Measurements from ENCODE around the gene ATP8B3. TPM values are rescaled to one million over a fixed set of nuclear protein-coding genes. Genes with fewer than 3 reads are reported as not detected.

The ATP8B3 gene
- total and polyA plus RNA-seq, 2 of the 13 experiments (the other 11 are each of a cell fraction or from before 2014, with no cell fraction given), result 2.6 to 5.9 TPM

DNA sequence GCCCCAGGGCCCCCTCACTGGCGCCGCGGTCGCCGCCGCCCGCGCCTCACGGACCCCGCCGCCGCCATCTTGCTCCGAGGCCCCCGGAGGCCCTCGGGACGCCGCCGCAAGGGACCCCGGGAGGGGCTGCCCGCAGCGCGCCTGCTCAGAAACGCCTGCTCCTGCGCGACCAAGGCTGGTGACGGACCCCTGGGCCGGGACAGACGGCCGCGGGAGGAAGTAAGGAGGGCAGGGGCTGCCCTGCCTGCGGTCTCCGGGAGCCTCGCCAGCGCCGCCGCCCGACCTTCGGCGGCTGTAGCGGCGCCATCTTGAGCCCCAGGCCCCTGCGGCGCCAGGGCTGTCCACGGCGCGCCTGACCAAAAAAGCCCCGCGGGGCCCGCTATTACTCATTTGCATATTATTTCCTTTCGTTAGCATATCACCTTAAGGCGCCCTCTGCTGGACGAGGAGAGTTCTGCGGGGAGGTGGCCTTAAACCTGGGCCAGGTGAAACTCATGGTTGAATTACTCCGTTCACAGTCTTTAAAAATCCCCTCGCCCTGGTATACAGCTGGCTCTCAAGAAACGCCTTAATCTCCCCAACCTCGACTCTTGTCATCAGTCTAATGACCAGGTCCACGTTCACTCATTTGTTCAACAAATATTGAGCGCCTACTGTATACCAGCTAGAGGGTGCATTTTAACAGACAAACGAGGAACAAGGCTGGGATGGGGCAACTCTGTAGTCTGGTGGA lies 36.5 kb upstream of the ATP8B3 start, which contains the start of gene REXO1 (continued):
- no peak for TF ChIP-seq ZNF160 (CRISPR knock-in tag; IDR thresholded peaks at IDR 0.05)
- 0 out of 2 replicates have a peak, but pooled peaks have one; percentile 26 for TF ChIP-seq SRF (IDR thresholded peaks at IDR 0.05; ENCODE audit: low read depth, low read length)
- TF ChIP-seq, protein P1, sequence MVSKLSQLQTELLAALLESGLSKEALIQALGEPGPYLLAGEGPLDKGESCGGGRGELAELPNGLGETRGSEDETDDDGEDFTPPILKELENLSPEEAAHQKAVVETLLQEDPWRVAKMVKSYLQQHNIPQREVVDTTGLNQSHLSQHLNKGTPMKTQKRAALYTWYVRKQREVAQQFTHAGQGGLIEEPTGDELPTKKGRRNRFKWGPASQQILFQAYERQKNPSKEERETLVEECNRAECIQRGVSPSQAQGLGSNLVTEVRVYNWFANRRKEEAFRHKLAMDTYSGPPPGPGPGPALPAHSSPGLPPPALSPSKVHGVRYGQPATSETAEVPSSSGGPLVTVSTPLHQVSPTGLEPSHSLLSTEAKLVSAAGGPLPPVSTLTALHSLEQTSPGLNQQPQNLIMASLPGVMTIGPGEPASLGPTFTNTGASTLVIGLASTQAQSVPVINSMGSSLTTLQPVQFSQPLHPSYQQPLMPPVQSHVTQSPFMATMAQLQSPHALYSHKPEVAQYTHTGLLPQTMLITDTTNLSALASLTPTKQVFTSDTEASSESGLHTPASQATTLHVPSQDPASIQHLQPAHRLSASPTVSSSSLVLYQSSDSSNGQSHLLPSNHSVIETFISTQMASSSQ (IDR thresholded peaks at IDR 0.05; ENCODE audit: low read depth), result no peak
- TF ChIP-seq, protein P1 (CRISPR knock-in tag; IDR thresholded peaks at IDR 0.05; ENCODE audit: borderline replicate concordance), result no peak
- TF ChIP-seq, protein P2, sequence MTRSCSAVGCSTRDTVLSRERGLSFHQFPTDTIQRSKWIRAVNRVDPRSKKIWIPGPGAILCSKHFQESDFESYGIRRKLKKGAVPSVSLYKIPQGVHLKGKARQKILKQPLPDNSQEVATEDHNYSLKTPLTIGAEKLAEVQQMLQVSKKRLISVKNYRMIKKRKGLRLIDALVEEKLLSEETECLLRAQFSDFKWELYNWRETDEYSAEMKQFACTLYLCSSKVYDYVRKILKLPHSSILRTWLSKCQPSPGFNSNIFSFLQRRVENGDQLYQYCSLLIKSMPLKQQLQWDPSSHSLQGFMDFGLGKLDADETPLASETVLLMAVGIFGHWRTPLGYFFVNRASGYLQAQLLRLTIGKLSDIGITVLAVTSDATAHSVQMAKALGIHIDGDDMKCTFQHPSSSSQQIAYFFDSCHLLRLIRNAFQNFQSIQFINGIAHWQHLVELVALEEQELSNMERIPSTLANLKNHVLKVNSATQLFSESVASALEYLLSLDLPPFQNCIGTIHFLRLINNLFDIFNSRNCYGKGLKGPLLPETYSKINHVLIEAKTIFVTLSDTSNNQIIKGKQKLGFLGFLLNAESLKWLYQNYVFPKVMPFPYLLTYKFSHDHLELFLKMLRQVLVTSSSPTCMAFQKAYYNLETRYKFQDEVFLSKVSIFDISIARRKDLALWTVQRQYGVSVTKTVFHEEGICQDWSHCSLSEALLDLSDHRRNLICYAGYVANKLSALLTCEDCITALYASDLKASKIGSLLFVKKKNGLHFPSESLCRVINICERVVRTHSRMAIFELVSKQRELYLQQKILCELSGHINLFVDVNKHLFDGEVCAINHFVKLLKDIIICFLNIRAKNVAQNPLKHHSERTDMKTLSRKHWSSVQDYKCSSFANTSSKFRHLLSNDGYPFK (CRISPR knock-in tag; IDR thresholded peaks at IDR 0.05; ENCODE audit: borderline replicate concordance), result peak; percentile 74; the same call in 1 of the 2 replicates
- TF ChIP-seq, protein P3, sequence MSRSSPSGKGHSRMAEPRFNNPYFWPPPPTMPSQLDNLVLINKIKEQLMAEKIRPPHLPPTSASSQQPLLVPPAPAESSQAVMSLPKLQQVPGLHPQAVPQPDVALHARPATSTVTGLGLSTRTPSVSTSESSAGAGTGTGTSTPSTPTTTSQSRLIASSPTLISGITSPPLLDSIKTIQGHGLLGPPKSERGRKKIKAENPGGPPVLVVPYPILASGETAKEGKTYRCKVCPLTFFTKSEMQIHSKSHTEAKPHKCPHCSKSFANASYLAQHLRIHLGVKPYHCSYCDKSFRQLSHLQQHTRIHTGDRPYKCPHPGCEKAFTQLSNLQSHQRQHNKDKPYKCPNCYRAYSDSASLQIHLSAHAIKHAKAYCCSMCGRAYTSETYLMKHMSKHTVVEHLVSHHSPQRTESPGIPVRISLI (CRISPR knock-in tag; IDR thresholded peaks at IDR 0.05; ENCODE audit: borderline replicate concordance), result no peak
- peak; percentile 95 for TF ChIP-seq ZNF772 (CRISPR knock-in tag; IDR thresholded peaks at IDR 0.05)
- TF ChIP-seq ZNF138 (CRISPR knock-in tag; IDR thresholded peaks at IDR 0.05; ENCODE audit: low read depth), result 0 out of 2 replicates have a peak, but pooled peaks have one; percentile 48
- no peak; the same call in 1 of the 2 replicates for TF ChIP-seq ERF (CRISPR knock-in tag; IDR thresholded peaks at IDR 0.05)
- no peak for TF ChIP-seq NFE2 (CRISPR knock-in tag; IDR thresholded peaks at IDR 0.05)
- 0 out of 2 replicates have a peak, but pooled peaks have one; percentile 42 for TF ChIP-seq JUN (CRISPR knock-in tag; IDR thresholded peaks at IDR 0.05)
- peak; percentile 26 for TF ChIP-seq SKI (IDR thresholded peaks at IDR 0.05; ENCODE audit: partially characterized antibody)
- TF ChIP-seq FOSL1 (CRISPR knock-in tag; IDR thresholded peaks at IDR 0.05; ENCODE audit: borderline replicate concordance), result no peak
- TF ChIP-seq FIP1L1 (IDR thresholded peaks at IDR 0.05; ENCODE audit: borderline replicate concordance, insufficient read depth, low read depth, low read length), result no peak
- peak; percentile 58 for TF ChIP-seq RAD21 (CRISPR knock-in tag; IDR thresholded peaks at IDR 0.05)
- TF ChIP-seq MTA3 (CRISPR knock-in tag; IDR thresholded peaks at IDR 0.05), result no peak
- TF ChIP-seq TCF7L2 (IDR thresholded peaks at IDR 0.05; ENCODE audit: low read depth, low read length), result no peak
- TF ChIP-seq, protein P4, sequence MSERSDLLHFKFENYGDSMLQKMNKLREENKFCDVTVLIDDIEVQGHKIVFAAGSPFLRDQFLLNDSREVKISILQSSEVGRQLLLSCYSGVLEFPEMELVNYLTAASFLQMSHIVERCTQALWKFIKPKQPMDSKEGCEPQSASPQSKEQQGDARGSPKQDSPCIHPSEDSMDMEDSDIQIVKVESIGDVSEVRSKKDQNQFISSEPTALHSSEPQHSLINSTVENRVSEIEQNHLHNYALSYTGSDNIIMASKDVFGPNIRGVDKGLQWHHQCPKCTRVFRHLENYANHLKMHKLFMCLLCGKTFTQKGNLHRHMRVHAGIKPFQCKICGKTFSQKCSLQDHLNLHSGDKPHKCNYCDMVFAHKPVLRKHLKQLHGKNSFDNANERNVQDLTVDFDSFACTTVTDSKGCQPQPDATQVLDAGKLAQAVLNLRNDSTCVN (CRISPR knock-in tag; IDR thresholded peaks at IDR 0.05; ENCODE audit: borderline replicate concordance), result 0 out of 2 replicates have a peak, but pooled peaks have one; percentile 26
- TF ChIP-seq STAG1 (CRISPR knock-in tag; IDR thresholded peaks at IDR 0.05), result peak; percentile 30; the same call in 1 of the 2 replicates
- TF ChIP-seq ZNF12 (CRISPR knock-in tag; IDR thresholded peaks at IDR 0.05), result peak; percentile 18; the same call in 1 of the 2 replicates
- TF ChIP-seq HNRNPUL1 (IDR thresholded peaks at IDR 0.05; ENCODE audit: low read depth, low read length), result no peak
